SU-DHL-6 (cell line): Measurements from ENCODE around the gene SLC4A2.

ENCODE experiments used
- H2AFZ ChIP-seq: fragments of 200-600 bp; sonication (generic); 2 replicates; pipeline ENCODE4 v1.6.1; 2014; ENCODE audit warnings: low read depth, mild to moderate bottlenecking, moderate library complexity, mixed read lengths, antibody characterized with exemption, low read length; ENCODE audit not compliant: severe bottlenecking
- H3F3A ChIP-seq: fragments of 200-600 bp; shearing (Covaris generic); 2 replicates; pipeline ENCODE4 v1.6.0; 2016; ENCODE audit warnings: antibody characterized with exemption, mild to moderate bottlenecking; ENCODE audit not compliant: insufficient read depth
- H3K27ac ChIP-seq: fragments of 200-600 bp; sonication (generic); 2 replicates; pipeline ENCODE4 v1.5.1; 2016; ENCODE audit warnings: low read depth, mild to moderate bottlenecking, low read length, moderate library complexity, mixed read lengths
- H3K27me3 ChIP-seq: fragments of 200-600 bp; sonication (generic), shearing (Covaris generic); 2 replicates; pipeline ENCODE4 v1.6.0; 2014; ENCODE audit warnings: mild to moderate bottlenecking, low read length
- H3K36me3 ChIP-seq: fragments of 200-600 bp; sonication (generic); 2 replicates; pipeline ENCODE4 v1.6.1; 2014; ENCODE audit warnings: mild to moderate bottlenecking, low read length, mixed read lengths
- H3K4me2 ChIP-seq: fragments of 300-600, 200-600 bp; shearing (Covaris generic), sonication (generic); 2 replicates; pipeline ENCODE4 v1.6.0; 2014; ENCODE audit warnings: low read length, low read depth, mild to moderate bottlenecking; ENCODE audit not compliant: poor library complexity, severe bottlenecking
- H3K4me3 ChIP-seq: fragments of 200-600 bp; sonication (generic); 2 replicates; pipeline ENCODE4 v1.5.1; 2014; ENCODE audit warnings: antibody characterized with exemption, low read length, mild to moderate bottlenecking, mixed read lengths; ENCODE audit not compliant: insufficient read depth, poor library complexity, severe bottlenecking
- H3K79me2 ChIP-seq: fragments of 200-600 bp; sonication (generic); 2 replicates; pipeline ENCODE4 v1.6.1; 2014; ENCODE audit warnings: mild to moderate bottlenecking, low read length, moderate library complexity; ENCODE audit not compliant: insufficient read depth
- H3K9ac ChIP-seq: fragments of 200-600 bp; sonication (generic); 2 replicates; pipeline ENCODE4 v1.7.0; 2014; ENCODE audit warnings: mild to moderate bottlenecking, low read length
- H3K9me2 ChIP-seq: fragments of 200-600 bp; sonication (generic); replicated peaks from 2 replicates; pipeline ENCODE4 v1.6.1; 2014; ENCODE audit warnings: low read length; ENCODE audit not compliant: insufficient read depth
- H3K9me3 ChIP-seq: fragments of 200-600 bp; sonication (generic); 2 replicates; pipeline ENCODE4 v1.6.1; 2014; ENCODE audit warnings: low read length, mixed read lengths; ENCODE audit not compliant: insufficient read depth
- H4K20me1 ChIP-seq: fragments of 200-600 bp; sonication (generic); 2 replicates; pipeline ENCODE4 v1.6.1; 2014; ENCODE audit warnings: low read depth, mild to moderate bottlenecking, antibody characterized with exemption, low read length, moderate library complexity, mixed read lengths
- CTCF ChIP-seq: fragments of 200-600 bp; sonication (generic); IDR thresholded peaks from one replicate; pipeline ENCODE4 v1.5.1; 2017; ENCODE audit warnings: antibody characterized with exemption, mild to moderate bottlenecking, low read length, moderate library complexity; ENCODE audit not compliant: insufficient read depth, poor library complexity, severe bottlenecking
- EZH2phosphoT487 ChIP-seq: fragments of 200-600 bp; sonication (generic), shearing (Covaris generic); conservative IDR thresholded peaks from 2 replicates; pipeline ENCODE4 v1.6.1; 2018; ENCODE audit warnings: mild to moderate bottlenecking, antibody characterized with exemption, low read length, moderate library complexity, mixed read lengths

Gene SLC4A2

GRCh38 chr7:151060113-151060415 is 675 bp downstream of the SLC4A2 start:
- TF ChIP-seq EZH2phosphoT487 (no peak), CTCF (no peak)
- Histone ChIP-seq H2AFZ (peak overlapping the region; percentile 86), H3K9ac (peak overlapping the region; percentile 77)

GRCh38 chr7:151060416-151061212 is 1.2 kb downstream of the SLC4A2 start:
- TF ChIP-seq CTCF (peak; percentile 23), EZH2phosphoT487 (no peak)
- Histone ChIP-seq H3K4me2 (peak overlapping the region; percentile 84), H3F3A (peaks cover 8% of the 10 kb centered on the region), H3K36me3 (no peaks in the 10 kb centered on the region), H3K4me3 (peak overlapping the region; percentile 86), H3K27ac (peak overlapping the region; percentile 82; the same call in 1 of the 2 replicates), H3K9me2 (no peaks in the 10 kb centered on the region), H3K79me2 (peaks cover 27% of the 10 kb centered on the region), H2AFZ (peak overlapping the region; percentile 86), H3K27me3 (no peaks in the 10 kb centered on the region), H3K9me3 (no peaks in the 10 kb centered on the region), H4K20me1 (no peaks in the 10 kb centered on the region), H3K9ac (peak overlapping the region; percentile 77)

More at GRCh38 chr7:151060113-151060415, 675 bp downstream of the SLC4A2 start:
- peaks cover 8% of the 10 kb centered on the region for H3F3A ChIP-seq
- no peaks in the 10 kb centered on the region for H4K20me1 ChIP-seq
- H3K4me2 ChIP-seq, result peak overlapping the region; percentile 84
- H3K79me2 ChIP-seq, result peaks cover 27% of the 10 kb centered on the region
- H3K36me3 ChIP-seq, result no peaks in the 10 kb centered on the region
- no peaks in the 10 kb centered on the region for H3K27me3 ChIP-seq
- peak overlapping the region; percentile 82 for H3K27ac ChIP-seq
- no peaks in the 10 kb centered on the region for H3K9me3 ChIP-seq
- no peaks in the 10 kb centered on the region for H3K9me2 ChIP-seq
- H3K4me3 ChIP-seq, result peak overlapping the region; percentile 86

- Histone ChIP-seq H3K9ac (peak overlapping the region; percentile 77; the same call in 1 of the 2 replicates), H3F3A (peaks cover 8% of the 10 kb centered on the region), H3K27ac (no peak overlapping the region), H3K4me2 (peak overlapping the region; percentile 84), H3K9me3 (no peaks in the 10 kb centered on the region), H4K20me1 (no peaks in the 10 kb centered on the region), H3K79me2 (peaks cover 27% of the 10 kb centered on the region), H3K36me3 (no peaks in the 10 kb centered on the region), H3K9me2 (no peaks in the 10 kb centered on the region), H3K27me3 (no peaks in the 10 kb centered on the region), H2AFZ (no peak overlapping the region), H3K4me3 (no peak overlapping the region)
- TF ChIP-seq EZH2phosphoT487, result no peak
- TF ChIP-seq CTCF, result no peak
Measured at GRCh38 chr7:151061213-151062110, 2.1 kb downstream of the SLC4A2 start.
